ENCODE data around the gene ABI1.

Gene ABI1

DNA sequence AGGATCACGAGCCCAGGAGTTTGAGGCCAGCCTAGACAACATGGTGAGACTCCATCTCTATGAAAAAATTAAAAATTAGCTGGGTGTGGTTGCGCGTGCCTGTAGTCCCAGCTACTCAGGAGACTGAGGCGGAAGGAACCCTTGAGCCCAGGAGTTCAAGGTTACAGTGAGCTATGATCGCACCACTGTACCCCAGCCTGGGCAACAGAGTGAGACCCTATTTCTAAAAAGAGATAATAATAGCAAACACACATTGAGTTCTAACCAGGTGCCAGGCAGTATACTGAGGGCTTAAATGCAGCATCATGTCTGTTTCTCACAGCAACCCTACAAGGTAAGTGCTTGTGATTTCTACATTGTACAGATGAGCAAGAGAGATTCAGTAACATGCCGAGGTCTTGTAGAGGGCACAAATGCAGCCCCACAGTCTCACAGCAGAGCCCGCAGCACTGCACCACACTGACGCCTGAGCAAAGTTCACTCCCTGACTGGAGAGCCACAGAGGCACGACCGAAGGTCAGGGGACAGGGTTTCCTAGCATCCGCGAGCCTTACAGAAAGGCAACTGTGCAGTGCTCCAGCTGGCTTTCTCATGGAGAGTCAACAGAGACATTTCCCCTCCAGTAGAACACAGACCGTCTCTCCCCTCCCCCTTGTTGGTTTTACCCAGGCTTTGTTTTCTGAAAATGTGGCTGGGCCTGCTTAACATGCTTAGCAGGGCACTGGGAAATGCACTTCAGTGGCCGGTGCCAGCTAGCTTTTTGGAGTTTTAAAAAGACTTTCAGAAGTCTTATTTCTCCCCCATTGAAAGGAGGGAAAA is 126.8 kb downstream of the ABI1 start:
- no peak overlapping the region for H2AFZ ChIP-seq (ENCODE audit: low read length)
- no peaks in the 10 kb centered on the region for H3K79me2 ChIP-seq (ENCODE audit: insufficient read depth, low read length)
- no peak for TF ChIP-seq EZH2 (IDR thresholded peaks at IDR 0.05; ENCODE audit: borderline replicate concordance, low read length)
- TF ChIP-seq CTCF (IDR thresholded peaks at IDR 0.05; ENCODE audit: low read length) = no peak
- H3K36me3 ChIP-seq (ENCODE audit: insufficient read depth, low read length) = peaks cover 79% of the 10 kb centered on the region
- H3K9ac ChIP-seq (ENCODE audit: low read length) = no peak overlapping the region
- H3K4me3 ChIP-seq (ENCODE audit: low read depth, low read length, poor library complexity, severe bottlenecking) = no peak overlapping the region
- H3K9me3 ChIP-seq (ENCODE audit: low read length) = no peaks in the 10 kb centered on the region
- no peak overlapping the region for H3K4me2 ChIP-seq (ENCODE audit: low read length)
- peaks cover 30% of the 10 kb centered on the region for H3K4me1 ChIP-seq (ENCODE audit: insufficient read depth, low read length, severe bottlenecking)
- H3K27me3 ChIP-seq (ENCODE audit: insufficient read depth, low read length) = no peaks in the 10 kb centered on the region
- H4K20me1 ChIP-seq (ENCODE audit: insufficient read depth, low read length) = no peaks in the 10 kb centered on the region
- H3F3A ChIP-seq (ENCODE audit: insufficient read depth, low read length) = peaks cover 10% of the 10 kb centered on the region; the same call in 1 of the 2 replicates
- H3K27ac ChIP-seq (ENCODE audit: low read depth, low read length, poor library complexity, severe bottlenecking) = peak overlapping the region; percentile 37
- H3K9me2 ChIP-seq (ENCODE audit: low read depth, low read length) = no peaks in the 10 kb centered on the region

GRCh38 chr10:26730552-26730951 is 130.2 kb downstream of the ABI1 start:
- no peaks in the 10 kb centered on the region for H3F3A ChIP-seq (ENCODE audit: insufficient read depth, low read length)
- H3K4me2 ChIP-seq (ENCODE audit: low read length) = no peak overlapping the region
- H3K9me3 ChIP-seq (ENCODE audit: low read length) = no peaks in the 10 kb centered on the region
- H3K4me1 ChIP-seq (ENCODE audit: insufficient read depth, low read length, severe bottlenecking) = peaks cover 4% of the 10 kb centered on the region
- TF ChIP-seq CTCF (IDR thresholded peaks at IDR 0.05; ENCODE audit: low read length) (no peak), EZH2 (IDR thresholded peaks at IDR 0.05; ENCODE audit: borderline replicate concordance, low read length) (no peak)
- no peak overlapping the region for H3K4me3 ChIP-seq (ENCODE audit: low read depth, low read length, poor library complexity, severe bottlenecking)
- no peak overlapping the region for H3K9ac ChIP-seq (ENCODE audit: low read length)
- no peaks in the 10 kb centered on the region for H3K9me2 ChIP-seq (ENCODE audit: low read depth, low read length)
- no peak overlapping the region for H3K27ac ChIP-seq (ENCODE audit: low read depth, low read length, poor library complexity, severe bottlenecking)
- peaks cover 83% of the 10 kb centered on the region for H3K36me3 ChIP-seq (ENCODE audit: insufficient read depth, low read length)
- H3K27me3 ChIP-seq (ENCODE audit: insufficient read depth, low read length) = no peaks in the 10 kb centered on the region
- no peaks in the 10 kb centered on the region for H3K79me2 ChIP-seq (ENCODE audit: insufficient read depth, low read length)
- H2AFZ ChIP-seq (ENCODE audit: low read length) = no peak overlapping the region
- H4K20me1 ChIP-seq (ENCODE audit: insufficient read depth, low read length) = no peaks in the 10 kb centered on the region

GRCh38 chr10:26729395-26729794 is 131.4 kb downstream of the ABI1 start:
- H3K9me3 ChIP-seq (ENCODE audit: low read length) = no peaks in the 10 kb centered on the region
- no peaks in the 10 kb centered on the region for H3K27me3 ChIP-seq (ENCODE audit: insufficient read depth, low read length)
- H4K20me1 ChIP-seq (ENCODE audit: insufficient read depth, low read length) = no peaks in the 10 kb centered on the region
- H3F3A ChIP-seq (ENCODE audit: insufficient read depth, low read length) = no peaks in the 10 kb centered on the region
- H3K36me3 ChIP-seq (ENCODE audit: insufficient read depth, low read length) = peaks cover 84% of the 10 kb centered on the region
- no peak overlapping the region for H3K27ac ChIP-seq (ENCODE audit: low read depth, low read length, poor library complexity, severe bottlenecking)
- no peak overlapping the region for H3K9ac ChIP-seq (ENCODE audit: low read length)
- H2AFZ ChIP-seq (ENCODE audit: low read length) = no peak overlapping the region
- no peak for TF ChIP-seq EZH2 (IDR thresholded peaks at IDR 0.05; ENCODE audit: borderline replicate concordance, low read length)
- TF ChIP-seq CTCF (IDR thresholded peaks at IDR 0.05; ENCODE audit: low read length) = no peak
- no peak overlapping the region for H3K4me2 ChIP-seq (ENCODE audit: low read length)
- H3K4me1 ChIP-seq (ENCODE audit: insufficient read depth, low read length, severe bottlenecking) = peaks cover 4% of the 10 kb centered on the region
- no peaks in the 10 kb centered on the region for H3K79me2 ChIP-seq (ENCODE audit: insufficient read depth, low read length)
- no peaks in the 10 kb centered on the region for H3K9me2 ChIP-seq (ENCODE audit: low read depth, low read length)
- no peak overlapping the region for H3K4me3 ChIP-seq (ENCODE audit: low read depth, low read length, poor library complexity, severe bottlenecking)
